K562 (cell line): ENCODE results near the gene LRRC41. TPM values are rescaled to one million over a fixed set of nuclear protein-coding genes. Genes with fewer than 3 reads are reported as not detected.

Experiments used
- BRCA1 ChIP-seq, 2 experiments: fragments of 450-650 bp in 1 of 2; sonication (generic) in 1 of 2; formaldehyde crosslinking in 1 of 2; IDR thresholded peaks; 2 replicates each; pipeline versions ENCODE4 v1.5.0 to v1.6.1; 2017 to 2020; ENCODE audit warnings: mild to moderate bottlenecking in 1 of 2, missing genetic modification reagents in 1 of 2
- EHMT2 ChIP-seq: fragments of 450-650 bp; IDR thresholded peaks from 2 replicates; pipeline ENCODE4 v1.6.1; 2018; ENCODE audit warnings: antibody characterized with exemption
- ELF2 ChIP-seq: fragments of 250-450 bp; sonication (Bioruptor Pico); IDR thresholded peaks from 2 replicates; pipeline ENCODE4 v1.5.0; 2021; ENCODE audit warnings: mild to moderate bottlenecking
- FOS ChIP-seq: IDR thresholded peaks from 3 replicates; pipeline ENCODE4 v1.6.1; 2011; ENCODE audit not compliant: insufficient read length; ENCODE audit errors: extremely low read depth
- HLTF ChIP-seq: fragments of 450-650 bp; IDR thresholded peaks from 2 replicates; pipeline ENCODE4 v1.6.1; 2016
- HMGN3 ChIP-seq: IDR thresholded peaks from 2 replicates; pipeline ENCODE4 v1.6.1; 2011; ENCODE audit warnings: borderline replicate concordance, low read depth, mild to moderate bottlenecking, mixed read lengths, low read length; ENCODE audit not compliant: insufficient read length; ENCODE audit errors: extremely low read depth
- JUND ChIP-seq, 2 experiments: IDR thresholded peaks; 2 replicates in 1 of 2; 3 replicates in 1 of 2; pipeline ENCODE4 v1.6.1; 2011; ENCODE audit warnings: borderline replicate concordance in 2 of 2, low read depth in 2 of 2, low read length in 2 of 2, improper control_type of control experiment in 1 of 2, missing biosample characterization in 1 of 2, missing genetic modification characterization in 1 of 2, missing genetic modification reagents in 1 of 2
- RBFOX2 ChIP-seq: fragments of 200-400 bp; formaldehyde crosslinking; IDR thresholded peaks from 2 replicates; pipeline ENCODE4 v1.6.1; 2017; ENCODE audit warnings: low read depth, mild to moderate bottlenecking, low read length, moderate library complexity
- SAP30 ChIP-seq: fragments of 200-600 bp; sonication (generic); IDR thresholded peaks from 2 replicates; pipeline ENCODE4 v1.6.1; 2012; ENCODE audit warnings: borderline replicate concordance, low read depth, mild to moderate bottlenecking, moderate library complexity, low read length, control low read depth, inconsistent platforms; ENCODE audit not compliant: insufficient read depth, poor library complexity, severe bottlenecking
- SMARCB1 ChIP-seq: IDR thresholded peaks from 2 replicates; pipeline ENCODE4 v1.6.1; 2011; ENCODE audit warnings: improper control_type of control experiment, low read depth; ENCODE audit not compliant: insufficient read length
- TRIM28 ChIP-seq: fragments of 450-650 bp; IDR thresholded peaks from 2 replicates; pipeline ENCODE4 v1.6.1; 2017
- ZC3H4 ChIP-seq: sonication (generic); formaldehyde crosslinking; IDR thresholded peaks from 2 replicates; pipeline ENCODE4 v1.9.0; 2021; ENCODE audit warnings: missing genetic modification reagents, borderline replicate concordance
- ZNF699 ChIP-seq: fragments of 250-450 bp; sonication (Bioruptor Pico); IDR thresholded peaks from 2 replicates; pipeline ENCODE4 v1.8.0; 2021; ENCODE audit warnings: mild to moderate bottlenecking, moderate library complexity; ENCODE audit not compliant: insufficient replicate concordance
- polyA plus RNA-seq, 8 experiments: library from polyadenylated mRNA; depleted of rRNA in 4 of 8; stranded (reverse) in 5 of 8; unstranded in 3 of 8; fragments of >200 nt; fragmentation: Nextera tagmentation in 2 of 8; fragmentation: Illumina TruSeq in 1 of 8; extraction: Ambion mirVana in 2 of 8; extraction: Trizol in 1 of 8; gene quantifications; 2 replicates each; pipeline versions ENCODE4 v1.2.1 to v1.2.3, GENCODE V29; 2011 to 2014; ENCODE audit warnings: inconsistent platforms in 1 of 8, missing spikeins in 1 of 8
- total RNA-seq, 7 experiments: library from RNA; depleted of rRNA in 6 of 7; stranded (reverse); fragments of >200 nt in 6 of 7; fragmentation: Illumina TruSeq in 2 of 7; extraction: Trizol in 2 of 7; gene quantifications; 2 replicates each; pipeline versions ENCODE4 v1.2.1 to v1.2.3, GENCODE V29; 2011 to 2021; ENCODE audit warnings: low replicate concordance in 1 of 7
- TF ChIP-seq, protein P1 (sequence below), 2 experiments: fragments of 450-650 bp; IDR thresholded peaks; 2 replicates each; pipeline ENCODE4 v1.6.1; 2016; ENCODE audit warnings: mild to moderate bottlenecking in 2 of 2, borderline replicate concordance in 1 of 2, low read depth in 1 of 2, moderate library complexity in 1 of 2
- TF ChIP-seq, protein P2 (sequence below): sonication (generic); formaldehyde crosslinking; IDR thresholded peaks from 2 replicates; pipeline ENCODE4 v1.8.1; 2022; ENCODE audit warnings: missing genetic modification reagents

LRRC41 gene
- total and polyA plus RNA-seq, 9 of the 15 experiments (the other 6 are each of a cell fraction or from before 2014, with no cell fraction given): 10.5 to 64.7 (median 44.2) TPM

DNA sequence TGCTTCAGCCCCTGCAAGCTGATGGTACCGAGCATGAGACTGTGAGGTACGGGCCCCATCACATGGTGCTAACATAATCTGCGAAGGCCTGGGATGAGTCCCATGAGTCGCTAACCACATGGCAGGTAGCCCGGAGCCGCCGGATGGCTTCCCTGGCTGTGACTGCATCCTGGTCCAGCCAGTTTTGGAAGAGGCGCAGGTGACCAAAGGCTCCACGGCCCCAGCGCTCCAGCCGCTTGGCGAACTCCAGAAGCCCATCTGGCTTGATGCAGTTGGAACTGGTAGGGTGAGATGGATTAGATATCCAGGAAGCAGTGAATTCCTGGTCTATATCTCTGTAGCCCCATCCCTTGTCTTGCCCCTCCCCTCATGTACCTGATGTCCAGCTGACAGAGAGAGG lies 24.6 kb downstream of the LRRC41 start (continued):
- TF ChIP-seq ZC3H4 (no peak), BRCA1 (IDR thresholded peaks at IDR 0.05) (no peak), BRCA1 (CRISPR knock-in tag; IDR thresholded peaks at IDR 0.05) (no peak), TRIM28 (no peak), EHMT2 (no peak), RBFOX2 (peak; percentile 65), SMARCB1 (no peak), HLTF (no peak), FOS (no peak), HMGN3 (peak; percentile 27), ELF2 (CRISPR knock-in tag) (no peak), ZNF699 (no peak), SAP30 (no peak), JUND (IDR thresholded peaks at IDR 0.05; ENCODE audit: borderline replicate concordance, low read depth, low read length) (no peak), JUND (tag; IDR thresholded peaks at IDR 0.05; ENCODE audit: borderline replicate concordance, low read depth, low read length) (no peak)
- TF ChIP-seq, protein P1, sequence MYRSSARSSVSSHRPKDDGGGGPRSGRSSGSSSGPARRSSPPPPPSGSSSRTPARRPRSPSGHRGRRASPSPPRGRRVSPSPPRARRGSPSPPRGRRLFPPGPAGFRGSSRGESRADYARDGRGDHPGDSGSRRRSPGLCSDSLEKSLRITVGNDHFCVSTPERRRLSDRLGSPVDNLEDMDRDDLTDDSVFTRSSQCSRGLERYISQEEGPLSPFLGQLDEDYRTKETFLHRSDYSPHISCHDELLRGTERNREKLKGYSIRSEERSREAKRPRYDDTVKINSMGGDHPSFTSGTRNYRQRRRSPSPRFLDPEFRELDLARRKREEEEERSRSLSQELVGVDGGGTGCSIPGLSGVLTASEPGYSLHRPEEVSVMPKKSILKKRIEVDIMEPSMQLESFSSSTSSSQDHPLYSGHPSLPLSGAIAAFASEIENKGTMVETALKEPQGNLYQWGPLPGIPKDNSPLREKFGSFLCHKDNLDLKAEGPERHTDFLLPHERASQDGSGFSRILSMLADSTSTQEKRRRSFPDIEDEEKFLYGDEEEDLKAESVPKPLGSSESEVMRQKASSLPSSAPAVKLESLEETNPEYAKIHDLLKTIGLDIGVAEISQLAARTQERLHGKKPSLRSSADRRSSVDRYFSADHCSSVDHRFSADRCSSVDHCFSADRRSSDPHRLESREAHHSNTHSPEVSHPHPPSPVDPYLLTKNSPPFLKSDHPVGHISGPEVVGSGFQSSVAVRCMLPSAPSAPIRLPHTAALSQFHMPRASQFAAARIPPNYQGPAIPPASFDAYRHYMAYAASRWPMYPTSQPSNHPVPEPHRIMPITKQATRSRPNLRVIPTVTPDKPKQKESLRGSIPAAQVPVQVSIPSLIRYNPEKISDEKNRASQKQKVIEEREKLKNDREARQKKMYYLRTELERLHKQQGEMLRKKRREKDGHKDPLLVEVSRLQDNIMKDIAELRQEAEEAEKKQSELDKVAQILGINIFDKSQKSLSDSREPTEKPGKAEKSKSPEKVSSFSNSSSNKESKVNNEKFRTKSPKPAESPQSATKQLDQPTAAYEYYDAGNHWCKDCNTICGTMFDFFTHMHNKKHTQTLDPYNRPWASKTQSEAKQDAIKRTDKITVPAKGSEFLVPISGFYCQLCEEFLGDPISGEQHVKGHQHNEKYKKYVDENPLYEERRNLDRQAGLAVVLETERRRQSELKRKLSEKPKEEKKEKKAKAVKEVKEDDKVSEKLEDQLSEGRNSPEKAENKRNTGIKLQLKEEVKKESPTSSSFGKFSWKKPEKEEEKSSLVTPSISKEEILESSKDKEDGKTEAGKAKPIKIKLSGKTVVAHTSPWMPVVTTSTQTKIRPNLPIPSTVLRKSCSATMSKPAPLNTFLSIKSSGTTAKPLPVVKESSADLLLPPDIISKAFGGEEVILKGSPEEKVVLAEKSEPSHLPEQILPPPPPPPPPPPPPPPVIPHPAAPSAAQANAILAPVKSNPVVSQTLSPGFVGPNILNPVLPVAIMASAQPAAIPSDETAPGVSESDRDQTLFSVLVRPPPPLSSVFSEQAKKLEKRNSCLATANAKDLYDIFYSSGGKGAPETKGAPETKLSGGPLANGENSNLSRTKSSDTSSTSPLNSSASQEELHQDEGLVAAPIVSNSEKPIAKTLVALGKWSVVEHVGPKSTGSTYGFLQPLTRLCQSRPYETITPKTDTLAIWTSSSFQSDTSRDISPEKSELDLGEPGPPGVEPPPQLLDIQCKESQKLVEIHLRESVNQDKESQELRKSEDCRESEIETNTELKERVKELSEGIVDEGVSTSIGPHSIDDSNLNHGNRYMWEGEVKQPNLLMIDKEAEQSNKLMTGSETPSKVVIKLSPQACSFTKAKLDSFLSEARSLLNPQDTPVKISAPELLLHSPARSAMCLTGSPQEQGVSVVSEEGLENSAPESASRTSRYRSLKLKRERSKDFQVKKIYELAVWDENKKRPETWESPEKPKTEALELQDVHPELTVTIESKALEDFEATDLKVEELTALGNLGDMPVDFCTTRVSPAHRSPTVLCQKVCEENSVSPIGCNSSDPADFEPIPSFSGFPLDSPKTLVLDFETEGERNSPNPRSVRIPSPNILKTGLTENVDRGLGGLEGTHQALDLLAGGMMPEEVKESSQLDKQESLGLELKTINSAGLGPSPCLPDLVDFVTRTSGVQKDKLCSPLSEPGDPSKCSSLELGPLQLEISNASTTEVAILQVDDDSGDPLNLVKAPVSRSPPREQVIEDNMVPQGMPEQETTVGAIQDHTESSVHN (IDR thresholded peaks at IDR 0.05; ENCODE audit: borderline replicate concordance in 1 of 2, low read depth in 1 of 2): no peak
- TF ChIP-seq, protein P2, sequence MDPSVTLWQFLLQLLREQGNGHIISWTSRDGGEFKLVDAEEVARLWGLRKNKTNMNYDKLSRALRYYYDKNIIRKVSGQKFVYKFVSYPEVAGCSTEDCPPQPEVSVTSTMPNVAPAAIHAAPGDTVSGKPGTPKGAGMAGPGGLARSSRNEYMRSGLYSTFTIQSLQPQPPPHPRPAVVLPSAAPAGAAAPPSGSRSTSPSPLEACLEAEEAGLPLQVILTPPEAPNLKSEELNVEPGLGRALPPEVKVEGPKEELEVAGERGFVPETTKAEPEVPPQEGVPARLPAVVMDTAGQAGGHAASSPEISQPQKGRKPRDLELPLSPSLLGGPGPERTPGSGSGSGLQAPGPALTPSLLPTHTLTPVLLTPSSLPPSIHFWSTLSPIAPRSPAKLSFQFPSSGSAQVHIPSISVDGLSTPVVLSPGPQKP (CRISPR knock-in tag): no peak
